HepG2 (cell line): ENCODE data around the gene RNF114. TPM values are rescaled to one million over a fixed set of nuclear protein-coding genes. Genes with fewer than 3 reads are reported as not detected.

Experiments used
- ATAC-seq: fragments of 200-7000 bp; cut with Tn5 transposase; 3 replicates; pipeline ENCODE4 v1.9.1; 2020; ENCODE audit warnings: mild to moderate bottlenecking, moderate library complexity
- BruUV-seq: library from RNA; stranded (reverse); fragments of 400-500 nt; replicated peaks from 2 replicates; lab custom pipeline; 2021; lab: Mats Ljungman, UMichigan
- CTCF ChIA-PET: fragments of 300-600 bp; formaldehyde crosslinking; extraction: SDS; loops from one replicate; lab custom pipeline; 2021; ENCODE audit warnings: low total read pairs, inconsistent platforms, low intra/inter-chr PET ratio; lab: Yijun Ruan, JAX
- POLR2A ChIA-PET: fragments of 350-600 bp; sonication (Branson Sonifier 250); formaldehyde crosslinking; loops from one replicate; lab custom pipeline; 2020; ENCODE audit warnings: antibody characterized with exemption, inconsistent platforms; lab: Yijun Ruan, JAX
- DNase-seq: peaks from one replicate; pipeline ENCODE4 v3.0.0-alpha.2; 2015; ENCODE audit warnings: low spot score
- FAIRE-seq: peaks from 3 replicates; lab custom pipeline; 2011; peaks lifted over from hg19 to GRCh38; lab: Jason Lieb, UNC
- H2AFZ ChIP-seq: one replicate; pipeline ENCODE4 v1.6.1; 2011; ENCODE audit warnings: low read length, inconsistent platforms
- H3K27ac ChIP-seq: fragments of 300-600 bp; 3 replicates; pipeline ENCODE4 v1.8.0; 2011; ENCODE audit warnings: mixed run types, mild to moderate bottlenecking, mixed read lengths, low read length, inconsistent platforms; ENCODE audit not compliant: insufficient read depth; ENCODE audit errors: extremely low read length
- H3K27me3 ChIP-seq, 2 experiments: fragments of 200-600 bp in 1 of 2; 2 replicates in 1 of 2; 3 replicates in 1 of 2; pipeline versions ENCODE4 v1.6.0 to v1.8.0; 2011; ENCODE audit warnings: low read length in 2 of 2, mild to moderate bottlenecking in 2 of 2, moderate library complexity in 2 of 2, inconsistent platforms in 1 of 2; ENCODE audit not compliant: insufficient read depth in 2 of 2, control insufficient read depth in 1 of 2
- H3K36me3 ChIP-seq, 2 experiments: fragments of 200-600 bp in 1 of 2; replicated peaks in 1 of 2; 2 replicates in 1 of 2; 3 replicates in 1 of 2; pipeline versions ENCODE4 v1.5.1 to v1.8.0; 2011; ENCODE audit warnings: low read length in 2 of 2, inconsistent platforms in 1 of 2; ENCODE audit not compliant: insufficient read depth in 2 of 2, control insufficient read depth in 1 of 2
- H3K4me1 ChIP-seq: 2 replicates; pipeline ENCODE4 v1.5.1; 2012; ENCODE audit warnings: low read length, inconsistent platforms; ENCODE audit not compliant: insufficient read depth
- H3K4me2 ChIP-seq: 2 replicates; pipeline ENCODE4 v1.6.0; 2011; ENCODE audit warnings: low read depth, low read length, inconsistent platforms
- H3K4me3 ChIP-seq, 3 experiments: fragments of 200-600 bp in 1 of 3; sonication (generic), shearing (Covaris generic) in 1 of 3; replicated peaks in 1 of 3; 2 replicates each; pipeline ENCODE4 v1.5.1; 2011 to 2016; ENCODE audit warnings: low read length in 3 of 3, inconsistent platforms in 2 of 3, low read depth in 2 of 3, mild to moderate bottlenecking in 2 of 3, control low read depth in 1 of 3, mixed read lengths in 1 of 3; ENCODE audit not compliant: insufficient read depth in 1 of 3
- H3K79me2 ChIP-seq: one replicate; pipeline ENCODE4 v1.6.1; 2011; ENCODE audit warnings: low read length, inconsistent platforms; ENCODE audit not compliant: insufficient read depth
- H3K9ac ChIP-seq: 2 replicates; pipeline ENCODE4 v1.6.0; 2011; ENCODE audit warnings: mild to moderate bottlenecking, low read depth, low read length, inconsistent platforms; ENCODE audit not compliant: insufficient read depth
- H3K9me3 ChIP-seq: 2 replicates; pipeline ENCODE4 v1.5.1; 2012; ENCODE audit warnings: mild to moderate bottlenecking, low read length
- H4K20me1 ChIP-seq: 2 replicates; pipeline ENCODE4 v1.6.0; 2011; ENCODE audit warnings: inconsistent platforms, mild to moderate bottlenecking, low read length, moderate library complexity; ENCODE audit not compliant: insufficient read depth
- CHCHD3 ChIP-seq: sonication (generic); formaldehyde crosslinking; IDR thresholded peaks from 2 replicates; pipeline ENCODE4 v1.8.0; 2022; ENCODE audit warnings: mild to moderate bottlenecking, missing genetic modification reagents, moderate library complexity
- KAT8 ChIP-seq: IDR thresholded peaks from 2 replicates; pipeline ENCODE4 v1.6.1; 2016; ENCODE audit warnings: missing genetic modification reagents, missing compliant biosample characterization
- MAFG ChIP-seq: sonication (generic); formaldehyde crosslinking; IDR thresholded peaks from 2 replicates; pipeline ENCODE4 v1.5.1; 2020; ENCODE audit warnings: mild to moderate bottlenecking, missing genetic modification reagents
- ZNF260 ChIP-seq: sonication (generic); formaldehyde crosslinking; IDR thresholded peaks from 2 replicates; pipeline ENCODE4 v1.4.0; 2020; ENCODE audit warnings: missing genetic modification reagents, low read depth, mild to moderate bottlenecking, borderline replicate concordance
- ZNF451 ChIP-seq: sonication (generic); formaldehyde crosslinking; IDR thresholded peaks from 2 replicates; pipeline ENCODE4 v1.5.0; 2020; ENCODE audit warnings: mild to moderate bottlenecking, missing genetic modification reagents
- ZNF83 ChIP-seq: sonication (generic); formaldehyde crosslinking; IDR thresholded peaks from 2 replicates; pipeline ENCODE4 v1.4.0; 2020; ENCODE audit warnings: missing genetic modification reagents, mild to moderate bottlenecking, borderline replicate concordance
- ZNF891 ChIP-seq: sonication (generic); formaldehyde crosslinking; IDR thresholded peaks from 2 replicates; pipeline ENCODE4 v1.5.0; 2020; ENCODE audit warnings: mild to moderate bottlenecking, missing genetic modification reagents
- WGBS: methylation state at CpG from one replicate; pipeline ENCODE4 v1.1.6; 2017; ENCODE audit warnings: low lambda C conversion rate; 5-methylcytosine and 5-hydroxymethylcytosine counted together
- in situ Hi-C: cut with HindIII; loops from 2 replicates; pipeline ENCODE4 v1.10.0; 2017; ENCODE audit warnings: low pct_unique_long_range_greater_than_20kb; ENCODE audit not compliant: extremely low pct_ligation_motif_present
- intact Hi-C: fragments of 100-400 bp; cut with micrococcal nuclease; formaldehyde crosslinking; loops from one replicate; pipeline ENCODE4 v1.10.0; 2022; ENCODE audit not compliant: unreplicated experiment
- polyA plus RNA-seq, 8 experiments: library from polyadenylated mRNA; depleted of rRNA in 3 of 8; stranded (reverse) in 7 of 8; unstranded in 1 of 8; fragments of >200 nt; fragmentation: Illumina TruSeq in 4 of 8; extraction: Trizol in 4 of 8; gene quantifications; 2 replicates each; pipeline versions ENCODE4 v1.2.1 to v1.2.3, GENCODE V29; 2011 to 2016; ENCODE audit warnings: low read depth in 4 of 8, missing spikeins in 1 of 8, mixed read lengths in 1 of 8; ENCODE audit not compliant: insufficient read depth in 1 of 8
- total RNA-seq, 5 experiments: library from RNA; depleted of rRNA; stranded (reverse); fragments of >200 nt; fragmentation: Illumina TruSeq; extraction: Trizol; gene quantifications; 2 replicates each; pipeline ENCODE4 v1.2.3, GENCODE V29; 2016; ENCODE audit warnings: low read depth in 1 of 5
- TF ChIP-seq, protein P1 (sequence below), 2 experiments: sonication (generic) in 1 of 2; formaldehyde crosslinking in 1 of 2; IDR thresholded peaks; 2 replicates each; pipeline versions ENCODE4 v1.5.1 to v1.6.1; 2011 to 2020; ENCODE audit warnings: borderline replicate concordance in 1 of 2, low read depth in 1 of 2, low read length in 1 of 2, mild to moderate bottlenecking in 1 of 2, missing genetic modification reagents in 1 of 2, moderate library complexity in 1 of 2
- TF ChIP-seq, protein P2 (sequence below): IDR thresholded peaks from 2 replicates; pipeline ENCODE4 v1.4.0; 2020; ENCODE audit warnings: mild to moderate bottlenecking, missing genetic modification reagents
- TF ChIP-seq, protein P3 (sequence below): sonication (generic); formaldehyde crosslinking; IDR thresholded peaks from 2 replicates; pipeline ENCODE4 v1.4.0; 2020; ENCODE audit warnings: missing genetic modification reagents, borderline replicate concordance

Gene RNF114
- total and polyA plus RNA-seq, 2 of the 13 experiments (the other 11 are each of a cell fraction or from before 2014, with no cell fraction given) = 119 to 126 TPM

DNA sequence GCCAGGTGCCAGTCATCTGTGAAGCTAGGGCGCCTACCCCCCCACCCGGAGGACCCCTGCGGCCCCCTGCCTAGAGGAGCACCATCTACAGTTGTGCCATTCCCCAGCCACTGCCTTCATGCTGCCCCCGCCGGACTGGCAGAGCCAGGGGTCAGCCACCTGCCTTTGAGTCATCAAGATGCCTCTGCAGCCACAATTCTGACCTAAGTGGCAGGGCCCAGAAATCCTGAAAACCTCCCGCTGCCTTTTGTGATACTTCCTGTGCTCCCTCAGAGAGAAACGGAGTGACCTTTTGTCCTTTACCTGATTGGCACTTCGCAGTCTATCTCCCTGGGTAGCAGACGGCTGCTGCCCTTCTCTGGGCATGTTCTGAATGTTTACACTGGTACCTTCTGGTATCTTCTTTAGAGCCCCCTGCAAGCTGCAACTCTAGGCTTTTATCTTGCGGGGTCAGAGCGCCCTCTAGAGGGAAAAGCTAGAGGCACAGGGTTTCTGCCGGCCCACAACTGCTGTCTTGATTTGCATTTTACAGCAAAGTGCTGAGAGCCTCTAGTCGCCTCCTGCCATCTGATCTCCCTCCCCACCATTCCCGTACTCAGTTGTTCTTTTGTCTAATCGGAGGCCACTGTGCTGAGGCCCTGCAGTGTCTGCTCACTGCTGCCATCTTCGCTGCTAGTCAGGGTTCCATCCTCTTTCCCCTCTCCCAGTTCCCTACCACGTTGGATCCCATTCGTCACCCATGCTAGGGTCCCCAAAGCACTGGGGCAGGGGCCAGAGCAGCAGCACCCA is 47.8 kb upstream of the RNF114 start:
- Histone ChIP-seq H3K9me3 (no peaks in the 10 kb centered on the region), H3K36me3 (peaks cover 10 to 24% of the 10 kb centered on the region in 2 experiments), H3K27me3 (no peaks in the 10 kb centered on the region), H3K4me3 (no peak overlapping the region), H3K79me2 (no peaks in the 10 kb centered on the region), H4K20me1 (no peaks in the 10 kb centered on the region), H2AFZ (no peak overlapping the region), H3K4me2 (no peak overlapping the region), H3K27ac (no peak overlapping the region), H3K9ac (no peak overlapping the region), H3K4me1 (peaks cover 14% of the 10 kb centered on the region)
- in situ Hi-C loops (loop anchor here (5.0 to 25.0 kb wide), 2 partner anchors 281 to 551 kb away; no protein-coding TSS in a partner anchor), intact Hi-C loops (loop anchor here (1.0 to 2.0 kb wide), 4 partner anchors 40 to 348 kb away; no protein-coding TSS in a partner anchor)
- ATAC-seq (peak; percentile 66), DNase-seq (peak; percentile 69), FAIRE-seq (peak; percentile 95)
- ChIA-PET CTCF (interaction anchor here (1.2 to 4.3 kb wide), 5 partner anchors 29 to 554 kb away, joined by 3 to 74 read pairs (median 14); no protein-coding TSS in a partner anchor), POLR2A (interaction anchor here (0.5 kb wide), 1 partner anchor 55 kb away, joined by 5 read pairs; no protein-coding TSS in a partner anchor)
- 62% methylated on average over 18 of the region's 18 CpGs for WGBS
- BruUV-seq = no TSS peak
- peak; percentile 24; the same call in 1 of the 2 replicates for TF ChIP-seq ZNF891 (CRISPR knock-in tag)
- TF ChIP-seq, protein P1, sequence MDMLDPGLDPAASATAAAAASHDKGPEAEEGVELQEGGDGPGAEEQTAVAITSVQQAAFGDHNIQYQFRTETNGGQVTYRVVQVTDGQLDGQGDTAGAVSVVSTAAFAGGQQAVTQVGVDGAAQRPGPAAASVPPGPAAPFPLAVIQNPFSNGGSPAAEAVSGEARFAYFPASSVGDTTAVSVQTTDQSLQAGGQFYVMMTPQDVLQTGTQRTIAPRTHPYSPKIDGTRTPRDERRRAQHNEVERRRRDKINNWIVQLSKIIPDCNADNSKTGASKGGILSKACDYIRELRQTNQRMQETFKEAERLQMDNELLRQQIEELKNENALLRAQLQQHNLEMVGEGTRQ (IDR thresholded peaks at IDR 0.05; ENCODE audit: low read depth, low read length) = 0 out of 2 replicates have a peak, but pooled peaks have one; percentile 1
- TF ChIP-seq, protein P1 (CRISPR knock-in tag; IDR thresholded peaks at IDR 0.05; ENCODE audit: borderline replicate concordance) = no peak
- TF ChIP-seq ZNF260 = no peak
- peak; percentile 15; the same call in 1 of the 2 replicates for TF ChIP-seq KAT8 (CRISPR knock-in tag)
- no peak for TF ChIP-seq ZNF83
- TF ChIP-seq CHCHD3 = 0 out of 2 replicates have a peak, but pooled peaks have one; percentile 35
- TF ChIP-seq MAFG (CRISPR knock-in tag) = no peak
- TF ChIP-seq ZNF451 (CRISPR knock-in tag) = 0 out of 2 replicates have a peak, but pooled peaks have one; percentile 2
- TF ChIP-seq, protein P2, sequence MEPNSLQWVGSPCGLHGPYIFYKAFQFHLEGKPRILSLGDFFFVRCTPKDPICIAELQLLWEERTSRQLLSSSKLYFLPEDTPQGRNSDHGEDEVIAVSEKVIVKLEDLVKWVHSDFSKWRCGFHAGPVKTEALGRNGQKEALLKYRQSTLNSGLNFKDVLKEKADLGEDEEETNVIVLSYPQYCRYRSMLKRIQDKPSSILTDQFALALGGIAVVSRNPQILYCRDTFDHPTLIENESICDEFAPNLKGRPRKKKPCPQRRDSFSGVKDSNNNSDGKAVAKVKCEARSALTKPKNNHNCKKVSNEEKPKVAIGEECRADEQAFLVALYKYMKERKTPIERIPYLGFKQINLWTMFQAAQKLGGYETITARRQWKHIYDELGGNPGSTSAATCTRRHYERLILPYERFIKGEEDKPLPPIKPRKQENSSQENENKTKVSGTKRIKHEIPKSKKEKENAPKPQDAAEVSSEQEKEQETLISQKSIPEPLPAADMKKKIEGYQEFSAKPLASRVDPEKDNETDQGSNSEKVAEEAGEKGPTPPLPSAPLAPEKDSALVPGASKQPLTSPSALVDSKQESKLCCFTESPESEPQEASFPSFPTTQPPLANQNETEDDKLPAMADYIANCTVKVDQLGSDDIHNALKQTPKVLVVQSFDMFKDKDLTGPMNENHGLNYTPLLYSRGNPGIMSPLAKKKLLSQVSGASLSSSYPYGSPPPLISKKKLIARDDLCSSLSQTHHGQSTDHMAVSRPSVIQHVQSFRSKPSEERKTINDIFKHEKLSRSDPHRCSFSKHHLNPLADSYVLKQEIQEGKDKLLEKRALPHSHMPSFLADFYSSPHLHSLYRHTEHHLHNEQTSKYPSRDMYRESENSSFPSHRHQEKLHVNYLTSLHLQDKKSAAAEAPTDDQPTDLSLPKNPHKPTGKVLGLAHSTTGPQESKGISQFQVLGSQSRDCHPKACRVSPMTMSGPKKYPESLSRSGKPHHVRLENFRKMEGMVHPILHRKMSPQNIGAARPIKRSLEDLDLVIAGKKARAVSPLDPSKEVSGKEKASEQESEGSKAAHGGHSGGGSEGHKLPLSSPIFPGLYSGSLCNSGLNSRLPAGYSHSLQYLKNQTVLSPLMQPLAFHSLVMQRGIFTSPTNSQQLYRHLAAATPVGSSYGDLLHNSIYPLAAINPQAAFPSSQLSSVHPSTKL (CRISPR knock-in tag) = 0 out of 2 replicates have a peak, but pooled peaks have one; percentile 16
- TF ChIP-seq, protein P3, sequence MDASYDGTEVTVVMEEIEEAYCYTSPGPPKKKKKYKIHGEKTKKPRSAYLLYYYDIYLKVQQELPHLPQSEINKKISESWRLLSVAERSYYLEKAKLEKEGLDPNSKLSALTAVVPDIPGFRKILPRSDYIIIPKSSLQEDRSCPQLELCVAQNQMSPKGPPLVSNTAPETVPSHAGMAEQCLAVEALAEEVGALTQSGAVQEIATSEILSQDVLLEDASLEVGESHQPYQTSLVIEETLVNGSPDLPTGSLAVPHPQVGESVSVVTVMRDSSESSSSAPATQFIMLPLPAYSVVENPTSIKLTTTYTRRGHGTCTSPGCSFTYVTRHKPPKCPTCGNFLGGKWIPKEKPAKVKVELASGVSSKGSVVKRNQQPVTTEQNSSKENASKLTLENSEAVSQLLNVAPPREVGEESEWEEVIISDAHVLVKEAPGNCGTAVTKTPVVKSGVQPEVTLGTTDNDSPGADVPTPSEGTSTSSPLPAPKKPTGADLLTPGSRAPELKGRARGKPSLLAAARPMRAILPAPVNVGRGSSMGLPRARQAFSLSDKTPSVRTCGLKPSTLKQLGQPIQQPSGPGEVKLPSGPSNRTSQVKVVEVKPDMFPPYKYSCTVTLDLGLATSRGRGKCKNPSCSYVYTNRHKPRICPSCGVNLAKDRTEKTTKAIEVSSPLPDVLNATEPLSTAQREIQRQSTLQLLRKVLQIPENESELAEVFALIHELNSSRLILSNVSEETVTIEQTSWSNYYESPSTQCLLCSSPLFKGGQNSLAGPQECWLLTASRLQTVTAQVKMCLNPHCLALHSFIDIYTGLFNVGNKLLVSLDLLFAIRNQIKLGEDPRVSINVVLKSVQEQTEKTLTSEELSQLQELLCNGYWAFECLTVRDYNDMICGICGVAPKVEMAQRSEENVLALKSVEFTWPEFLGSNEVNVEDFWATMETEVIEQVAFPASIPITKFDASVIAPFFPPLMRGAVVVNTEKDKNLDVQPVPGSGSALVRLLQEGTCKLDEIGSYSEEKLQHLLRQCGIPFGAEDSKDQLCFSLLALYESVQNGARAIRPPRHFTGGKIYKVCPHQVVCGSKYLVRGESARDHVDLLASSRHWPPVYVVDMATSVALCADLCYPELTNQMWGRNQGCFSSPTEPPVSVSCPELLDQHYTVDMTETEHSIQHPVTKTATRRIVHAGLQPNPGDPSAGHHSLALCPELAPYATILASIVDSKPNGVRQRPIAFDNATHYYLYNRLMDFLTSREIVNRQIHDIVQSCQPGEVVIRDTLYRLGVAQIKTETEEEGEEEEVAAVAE (CRISPR knock-in tag) = 0 out of 2 replicates have a peak, but pooled peaks have one; percentile 20
